Measurements from ENCODE around the gene ADAM15. TPM values are rescaled to one million over a fixed set of nuclear protein-coding genes. Genes with fewer than 3 reads are reported as not detected.

The ADAM15 gene
- total RNA-seq, 1 experiment from 2014 or later: 38.4 TPM

GRCh38 chr1:155001675-155002463 is 49.2 kb upstream of the ADAM15 start (continued):
- TF ChIP-seq CDX4 (CRISPR knock-in tag; IDR thresholded peaks at IDR 0.05; ENCODE audit: borderline replicate concordance) (no peak), SP1 (CRISPR knock-in tag; conservative IDR thresholded peaks at IDR 0.05) (peak; percentile 95), ZNF232 (CRISPR knock-in tag; IDR thresholded peaks at IDR 0.05) (no peak), IRF1 (CRISPR knock-in tag; IDR thresholded peaks at IDR 0.05) (no peak), NFATC4 (CRISPR knock-in tag; IDR thresholded peaks at IDR 0.05) (peak; percentile 43; the same call in 1 of the 2 replicates)

GRCh38 chr1:155002464-155003226 is 48.5 kb upstream of the ADAM15 start, which contains the start of gene ZBTB7B:
TSS of gene ZBTB7B (plus strand) at chr1:155002802. CDS start at chr1:155014661, 11,859 bp downstream.
- Mint-ChIP-seq H3K36me3 (no peaks in the 10 kb centered on the region), H3K27me3 (ENCODE audit: low read depth) (no peaks in the 10 kb centered on the region; the same call in 1 of the 2 replicates), H3K27ac (peak within 1 kb of the TSS; percentile 78), H3K9me3 (no peaks in the 10 kb centered on the region), H3K4me1 (peaks cover 39% of the 10 kb centered on the region), H3K4me3 (peak within 1 kb of the TSS; percentile 92)
- DNase-seq (ENCODE audit: low spot score) (peak; percentile 42), ATAC-seq (no peak)
- POLR2A ChIA-PET: interaction anchor here (4.2 to 13.0 kb wide), 3 partner anchors 14 to 32 kb away, joined by 21 to 176 read pairs (median 28); partner anchors contain the start of genes CKS1B, FLAD1 and SHC1
- TF ChIP-seq ATF2 (CRISPR knock-in tag; IDR thresholded peaks at IDR 0.05; ENCODE audit: borderline replicate concordance, low read depth): no peak
- no peak for TF ChIP-seq E2F4 (CRISPR knock-in tag; IDR thresholded peaks at IDR 0.05; ENCODE audit: borderline replicate concordance, low read depth)
- TF ChIP-seq CREM (CRISPR knock-in tag; IDR thresholded peaks at IDR 0.05): no peak
- no peak for TF ChIP-seq MLX (CRISPR knock-in tag; IDR thresholded peaks at IDR 0.05)
- TF ChIP-seq ZNF512 (CRISPR knock-in tag; IDR thresholded peaks at IDR 0.05; ENCODE audit: borderline replicate concordance): no peak
- 0 out of 2 replicates have a peak, but pooled peaks have one; percentile 11 for TF ChIP-seq PRDM15 (CRISPR knock-in tag; IDR thresholded peaks at IDR 0.05)
- TF ChIP-seq ZNF396 (CRISPR knock-in tag; IDR thresholded peaks at IDR 0.05; ENCODE audit: borderline replicate concordance): no peak
- 0 out of 2 replicates have a peak, but pooled peaks have one; percentile 34 for TF ChIP-seq FOXP4 (CRISPR knock-in tag; IDR thresholded peaks at IDR 0.05)
- no peak for TF ChIP-seq MXD4 (CRISPR knock-in tag; IDR thresholded peaks at IDR 0.05; ENCODE audit: borderline replicate concordance)
- no peak for TF ChIP-seq ZNF317 (CRISPR knock-in tag; IDR thresholded peaks at IDR 0.05; ENCODE audit: borderline replicate concordance, low read depth)
- TF ChIP-seq FOXK1 (CRISPR knock-in tag; IDR thresholded peaks at IDR 0.05): 0 out of 2 replicates have a peak, but pooled peaks have one; percentile 32
- no peak for TF ChIP-seq NFATC4 (CRISPR knock-in tag; IDR thresholded peaks at IDR 0.05)
- no peak for TF ChIP-seq KAT7 (CRISPR knock-in tag; IDR thresholded peaks at IDR 0.05; ENCODE audit: borderline replicate concordance)
- no peak for TF ChIP-seq PREB (CRISPR knock-in tag; IDR thresholded peaks at IDR 0.05; ENCODE audit: borderline replicate concordance)
- CTCF ChIA-PET: interaction anchor here (0.7 to 10.3 kb wide), 16 partner anchors 10 to 163 kb away, joined by 3 to 176 read pairs (median 6); partner anchors contain the start of genes ADAM15, LENEP, PMVK and SHC1

Data from WTC11 (cell line).